Ovary (tissue), 9 donors: Measurements from ENCODE around the gene TEKT5. TPM values are rescaled to one million over a fixed set of nuclear protein-coding genes. Genes with fewer than 3 reads are reported as not detected.

Source experiments
- DNase-seq, 5 donors: peaks; one replicate each; pipeline ENCODE4 v3.0.0-alpha.2; 2019 to 2020
- H3K27ac ChIP-seq, 2 donors: fragments of 200-600 bp; one replicate each; pipeline versions ENCODE4 v1.5.1 to v1.8.0; 2019 to 2022
- H3K27me3 ChIP-seq: fragments of 200-600 bp; one replicate; pipeline ENCODE4 v1.8.0; 2022
- H3K36me3 ChIP-seq: fragments of 200-600 bp; sonication (generic); one replicate; pipeline ENCODE4 v1.5.1; 2019
- H3K4me1 ChIP-seq: one replicate; pipeline ENCODE4 v1.8.1; 2013; ENCODE audit warnings: mild to moderate bottlenecking, moderate library complexity; ENCODE audit not compliant: insufficient read depth
- H3K4me3 ChIP-seq: fragments of 200-600 bp; sonication (generic); one replicate; pipeline ENCODE4 v1.5.1; 2017
- H3K9me3 ChIP-seq, 2 donors: fragments of 200-600 bp in 1 of 2; sonication (generic) in 1 of 2; one replicate each; pipeline versions ENCODE4 v1.5.1 to v1.8.1; 2013 to 2019; ENCODE audit warnings: mild to moderate bottlenecking in 1 of 2, moderate library complexity in 1 of 2
- CTCF ChIP-seq, 3 donors: fragments of 450-650 bp in 2 of 3; fragments of 200-600 bp in 1 of 3; IDR thresholded peaks; one replicate each; pipeline versions ENCODE4 v1.5.1 to v1.8.0; 2016 to 2022; ENCODE audit warnings: antibody characterized with exemption in 3 of 3, mild to moderate bottlenecking in 1 of 3
- EP300 ChIP-seq: sonication (generic); formaldehyde crosslinking; IDR thresholded peaks from one replicate; pipeline ENCODE4 v1.6.1; 2017; ENCODE audit warnings: antibody characterized with exemption
- POLR2A ChIP-seq: fragments of 450-650 bp; IDR thresholded peaks from one replicate; pipeline ENCODE4 v1.6.1; 2017; ENCODE audit warnings: antibody characterized with exemption, mild to moderate bottlenecking, moderate library complexity
- WGBS, 3 donors: extraction: QIAGEN DNeasy Blood & Tissue Kit in 1 of 3; methylation state at CpG; one replicate each; pipeline versions ENCODE4 v1.1.5 to v1.1.7; 2013 to 2017; 5-methylcytosine and 5-hydroxymethylcytosine counted together
- intact Hi-C, 4 donors: fragments of 100-400 bp; cut with DNase I; formaldehyde crosslinking; loops; one replicate each; pipeline versions ENCODE4 v1.11.0 to v1.15.1; 2022 to 2023
- polyA plus RNA-seq, 2 donors: library from polyadenylated mRNA; stranded (reverse); fragments of 200-250 nt in 1 of 2; fragments of 350-450 nt in 1 of 2; fragmentation: Illumina TruSeq in 1 of 2; extraction: RNeasy Lipid Tissue Mini Kit (QIAGEN cat#74804) in 1 of 2; gene quantifications; one replicate each; pipeline ENCODE4 v1.2.3, GENCODE V29; 2013 to 2014
- small RNA-seq: library from RNA; depleted of rRNA; stranded (forward); fragments of <200 nt; gene quantifications from one replicate; pipeline ENCODE3, GENCODE V24; 2016
- total RNA-seq, 7 donors: library from RNA; depleted of rRNA in 2 of 7; stranded (reverse); fragments of >200 nt in 2 of 7; fragmentation: NEBNext Ultra II Directional in 3 of 7; extraction: Animal tissue kit (Norgen Biotek cat#: 25700) in 3 of 7; gene quantifications; one replicate each; pipeline versions ENCODE4 v1.1.0 to v1.2.4, GENCODE V29; 2016 to 2023
- donor health status: DM: no; HTN: no; CAD: no; lungs with moderate emphysema.
- donor health status: DM: no; HTN: no; CAD: no.
- donor health status: Bipolar disorder and iron deficiency.
- donor health status: DM: yes; HTN: yes; CAD: no.
- donor health status: DM: no; HTN: no; CAD: no.
- donor health status: DM: yes; HTN: yes; CAD: no.

The TEKT5 gene
- total and polyA plus RNA-seq, 9 donors = 0.28 to 0.90 (median 0.44) TPM; not detected in 3

GRCh38 chr16:10580883-10581247 lies 113.9 kb downstream of the TEKT5 start:
- Histone ChIP-seq H3K9me3 (no peaks in the 10 kb centered on the region), H3K27ac (peak overlapping the region; percentile 94 to 99), H3K4me3 (peak overlapping the region; percentile 84), H3K27me3 (no peaks in the 10 kb centered on the region), H3K4me1 (peaks cover 24% of the 10 kb centered on the region), H3K36me3 (no peaks in the 10 kb centered on the region)
- no peak for TF ChIP-seq CTCF (IDR thresholded peaks at IDR 0.05)
- TF ChIP-seq EP300 = no peak
- no peak for TF ChIP-seq POLR2A
- 8 to 13% (median 11%) methylated on average over 7 of the region's 7 CpGs for WGBS, 3 donors
- intact Hi-C loops = loop anchor here in 1 of 4 donors (5.0 kb wide), 1 partner anchor 156 kb away; no protein-coding TSS in a partner anchor
- no peak for DNase-seq

- WGBS, 3 donors = 0 to 2% (median 1%) methylated on average over 63 to 91 of the region's 91 CpGs
Measured at GRCh38 chr16:10579965-10580882, 114.5 kb downstream of the TEKT5 start, which contains the start of gene EMP2. EMP2 (minus strand) TSS chr16:10580598; CDS start chr16:10547617, 32,981 bp downstream.

GRCh38 chr16:10579575-10579964 lies 115.2 kb downstream of the TEKT5 start:
- no peak for DNase-seq
- H3K9me3 ChIP-seq = no peaks in the 10 kb centered on the region
- H3K36me3 ChIP-seq = no peaks in the 10 kb centered on the region
- intact Hi-C loops = loop anchor here in 2 of 4 donors (5.0 to 10.0 kb wide), 2 partner anchors 37 to 55 kb away; no protein-coding TSS in a partner anchor
- peak overlapping the region; percentile 84 for H3K4me3 ChIP-seq
- H3K27me3 ChIP-seq = no peaks in the 10 kb centered on the region
- peak overlapping the region; percentile 94 to 99 for H3K27ac ChIP-seq
- WGBS, 3 donors = 2 to 14% (median 13%) methylated on average over 2 to 6 of the region's 6 CpGs
- H3K4me1 ChIP-seq = peaks cover 24% of the 10 kb centered on the region
- TF ChIP-seq EP300 (no peak), POLR2A (no peak)

More at GRCh38 chr16:10579965-10580882, 114.5 kb downstream of the TEKT5 start, which contains the start of gene EMP2:
- TF ChIP-seq POLR2A = peak; percentile 86
- no peak for TF ChIP-seq EP300
- peak; percentile 50 to 83 (median 83) for TF ChIP-seq CTCF (IDR thresholded peaks at IDR 0.05)
- Histone ChIP-seq H3K27me3 (no peaks in the 10 kb centered on the region), H3K4me3 (peak within 1 kb of the TSS; percentile 84), H3K9me3 (no peaks in the 10 kb centered on the region), H3K36me3 (no peaks in the 10 kb centered on the region), H3K27ac (peak within 1 kb of the TSS; percentile 94 to 99), H3K4me1 (peaks cover 24% of the 10 kb centered on the region)
- intact Hi-C loops = loop anchor here in 3 of 4 donors (5.0 to 10.0 kb wide), 3 partner anchors 38 to 157 kb away; no protein-coding TSS in a partner anchor
- DNase-seq = peak; percentile 88 to 92 (median 91)

GRCh38 chr16:10578474-10579316 lies 116.0 kb downstream of the TEKT5 start:
- Histone ChIP-seq H3K9me3 (no peaks in the 10 kb centered on the region), H3K4me3 (peak overlapping the region; percentile 84), H3K4me1 (peaks cover 24% of the 10 kb centered on the region), H3K27me3 (no peaks in the 10 kb centered on the region), H3K36me3 (no peaks in the 10 kb centered on the region), H3K27ac (peak overlapping the region; percentile 49 to 94)
- WGBS, 3 donors = 12 to 23% (median 16%) methylated on average over 20 of the region's 20 CpGs
- intact Hi-C loops = loop anchor here in 2 of 4 donors (5.0 to 10.0 kb wide), 2 partner anchors 36 to 54 kb away; no protein-coding TSS in a partner anchor
- TF ChIP-seq EP300 (no peak), CTCF (IDR thresholded peaks at IDR 0.05) (no peak), POLR2A (no peak)
- DNase-seq = peak; percentile 26 to 63 (median 58)

Small RNA genes within 50 kb of the gene (small RNA-seq; reads per million reads assigned to genes)
- gene MTND4LP24 = not detected
- gene MTND6P33 = not detected

Other genes starting within 250 kb of the TEKT5 start
- 10 to 100 TPM; 38.9 to 97.7 (median 83.0) TPM for gene EMP2, start 114.3 kb downstream of the TEKT5 start, total RNA-seq
- gene EMP2, start 114.3 kb downstream of the TEKT5 start, polyA plus RNA-seq = 100 to 1,000 TPM in 1 of 2 donors, 10 to 100 TPM in 1; 43.8 to 114 TPM
- gene NUBP1, start 48.9 kb upstream of the TEKT5 start, total RNA-seq = 10 to 100 TPM; 15.1 to 37.4 (median 31.2) TPM
- gene NUBP1, start 48.9 kb upstream of the TEKT5 start, polyA plus RNA-seq = 10 to 100 TPM; 28.2 to 35.6 TPM
- gene TVP23A, start 123.9 kb upstream of the TEKT5 start, total RNA-seq = 10 to 100 TPM in 1 of 7 donors, 1 to 10 TPM in 6; 3.5 to 17.1 (median 8.2) TPM
- gene TVP23A, start 123.9 kb upstream of the TEKT5 start, polyA plus RNA-seq = 10 to 100 TPM in 1 of 2 donors, 1 to 10 TPM in 1; 3.2 to 15.3 TPM
- 10 to 100 TPM in 3 of 7 donors, 1 to 10 TPM in 4; 2.9 to 19.9 (median 7.2) TPM for gene CIITA, start 182.3 kb upstream of the TEKT5 start, total RNA-seq
- gene CIITA, start 182.3 kb upstream of the TEKT5 start, polyA plus RNA-seq = 10 to 100 TPM in 1 of 2 donors, 1 to 10 TPM in 1; 3.8 to 17.8 TPM
- gene DEXI, start 247.5 kb upstream of the TEKT5 start, total RNA-seq = 10 to 100 TPM; 26.5 to 73.4 (median 49.7) TPM
- gene DEXI, start 247.5 kb upstream of the TEKT5 start, polyA plus RNA-seq = 10 to 100 TPM; 31.3 to 43.6 TPM
- gene CLEC16A, start 249.6 kb upstream of the TEKT5 start, total RNA-seq = 10 to 100 TPM; 13.8 to 28.1 (median 18.1) TPM
- 10 to 100 TPM in 1 of 2 donors, 1 to 10 TPM in 1; 6.4 to 13.0 TPM for gene CLEC16A, start 249.6 kb upstream of the TEKT5 start, polyA plus RNA-seq